CD4-positive, alpha-beta memory T cell (primary cell): ENCODE measurements around the gene PCP2. TPM values are rescaled to one million over a fixed set of nuclear protein-coding genes. Genes with fewer than 3 reads are reported as not detected.
"Not testable (repeated sequence)": the region's sequence is repeated elsewhere in the genome, so short reads cannot be mapped to it uniquely, and the experiment has no call there.

Experiments
- CTCF ChIA-PET: fragments of 350-600 bp; sonication (Branson Sonifier 250); formaldehyde crosslinking; loops from one replicate; lab custom pipeline; 2021; ENCODE audit warnings: inconsistent platforms; ENCODE audit not compliant: partially characterized antibody; lab: Charles Lee
- POLR2A ChIA-PET: fragments of 350-600 bp; sonication (Branson Sonifier 250); formaldehyde crosslinking; loops from one replicate; lab custom pipeline; 2021; ENCODE audit not compliant: partially characterized antibody; lab: Charles Lee
- DNase-seq, 5 donors: peaks; one replicate each; pipeline versions ENCODE4 v3.0.0 to v3.0.0-alpha.2; 2020 to 2022; ENCODE audit warnings: mixed read lengths in 1 of 5
- H3K27ac ChIP-seq: one replicate; pipeline ENCODE4 v1.7.0; 2013; ENCODE audit warnings: low read depth, low read length
- H3K27me3 ChIP-seq: 2 replicates; pipeline ENCODE4 v1.7.0; 2013; ENCODE audit warnings: mild to moderate bottlenecking, low read length, moderate library complexity; ENCODE audit not compliant: insufficient read depth
- H3K36me3 ChIP-seq: 2 replicates; pipeline ENCODE4 v1.7.0; 2013; ENCODE audit warnings: mild to moderate bottlenecking, low read length, moderate library complexity; ENCODE audit not compliant: insufficient read depth
- H3K4me1 ChIP-seq: 2 replicates; pipeline ENCODE4 v1.7.0; 2013; ENCODE audit warnings: mild to moderate bottlenecking, low read length, moderate library complexity; ENCODE audit not compliant: insufficient read depth
- H3K4me3 ChIP-seq, 2 donors: one replicate each; pipeline ENCODE4 v1.7.0; 2013; ENCODE audit warnings: low read length in 2 of 2, mild to moderate bottlenecking in 1 of 2
- H3K9me3 ChIP-seq, 2 donors: one replicate each; pipeline ENCODE4 v1.7.0; 2013; ENCODE audit warnings: low read length in 2 of 2, control low read depth in 1 of 2; ENCODE audit not compliant: control insufficient read depth in 1 of 2
- H3K27ac Mint-ChIP-seq, 7 donors: one replicate each; pipeline ENCODE4 v1.8.0; 2020 to 2021; ENCODE audit warnings: mixed read lengths in 7 of 7, mild to moderate bottlenecking in 6 of 7, inconsistent platforms in 3 of 7, moderate library complexity in 3 of 7
- H3K27me3 Mint-ChIP-seq, 2 donors: one replicate each; pipeline ENCODE4 v1.8.0; 2020 to 2021; ENCODE audit warnings: mixed read lengths in 2 of 2
- H3K36me3 Mint-ChIP-seq, 2 donors: one replicate each; pipeline ENCODE4 v1.8.0; 2020 to 2021; ENCODE audit warnings: mixed read lengths in 2 of 2, inconsistent platforms in 1 of 2, mild to moderate bottlenecking in 1 of 2
- H3K4me1 Mint-ChIP-seq, 4 donors: one replicate each; pipeline ENCODE4 v1.8.0; 2020 to 2021; ENCODE audit warnings: mixed read lengths in 4 of 4, mild to moderate bottlenecking in 1 of 4
- H3K4me3 Mint-ChIP-seq, 8 donors: one replicate each; pipeline ENCODE4 v1.8.0; 2020 to 2021; ENCODE audit warnings: mixed read lengths in 8 of 8, mild to moderate bottlenecking in 7 of 8, moderate library complexity in 6 of 8, inconsistent platforms in 3 of 8
- H3K9me3 Mint-ChIP-seq, 8 donors: one replicate each; pipeline ENCODE4 v1.8.0; 2020 to 2021; ENCODE audit warnings: mixed read lengths in 8 of 8, mild to moderate bottlenecking in 5 of 8, inconsistent platforms in 3 of 8, moderate library complexity in 1 of 8
- intact Hi-C: fragments of 100-400 bp; cut with micrococcal nuclease; formaldehyde crosslinking; loops from one replicate; pipeline ENCODE4 v1.15.1; 2023
- polyA plus RNA-seq, 2 donors: library from polyadenylated mRNA; unstranded; fragments of 300-500 nt; fragmentation: Illumina TruSeq; gene quantifications; one replicate each; pipeline ENCODE4 v1.2.3, GENCODE V29; 2021
- total RNA-seq, 2 experiments: library from RNA; stranded (reverse); gene quantifications; one replicate each; pipeline ENCODE4 v1.2.3, GENCODE V29; 2021

The PCP2 gene
- total and polyA plus RNA-seq, 4 experiments from 2014 or later, result 0.96 to 6.4 (median 3.4) TPM

DNA sequence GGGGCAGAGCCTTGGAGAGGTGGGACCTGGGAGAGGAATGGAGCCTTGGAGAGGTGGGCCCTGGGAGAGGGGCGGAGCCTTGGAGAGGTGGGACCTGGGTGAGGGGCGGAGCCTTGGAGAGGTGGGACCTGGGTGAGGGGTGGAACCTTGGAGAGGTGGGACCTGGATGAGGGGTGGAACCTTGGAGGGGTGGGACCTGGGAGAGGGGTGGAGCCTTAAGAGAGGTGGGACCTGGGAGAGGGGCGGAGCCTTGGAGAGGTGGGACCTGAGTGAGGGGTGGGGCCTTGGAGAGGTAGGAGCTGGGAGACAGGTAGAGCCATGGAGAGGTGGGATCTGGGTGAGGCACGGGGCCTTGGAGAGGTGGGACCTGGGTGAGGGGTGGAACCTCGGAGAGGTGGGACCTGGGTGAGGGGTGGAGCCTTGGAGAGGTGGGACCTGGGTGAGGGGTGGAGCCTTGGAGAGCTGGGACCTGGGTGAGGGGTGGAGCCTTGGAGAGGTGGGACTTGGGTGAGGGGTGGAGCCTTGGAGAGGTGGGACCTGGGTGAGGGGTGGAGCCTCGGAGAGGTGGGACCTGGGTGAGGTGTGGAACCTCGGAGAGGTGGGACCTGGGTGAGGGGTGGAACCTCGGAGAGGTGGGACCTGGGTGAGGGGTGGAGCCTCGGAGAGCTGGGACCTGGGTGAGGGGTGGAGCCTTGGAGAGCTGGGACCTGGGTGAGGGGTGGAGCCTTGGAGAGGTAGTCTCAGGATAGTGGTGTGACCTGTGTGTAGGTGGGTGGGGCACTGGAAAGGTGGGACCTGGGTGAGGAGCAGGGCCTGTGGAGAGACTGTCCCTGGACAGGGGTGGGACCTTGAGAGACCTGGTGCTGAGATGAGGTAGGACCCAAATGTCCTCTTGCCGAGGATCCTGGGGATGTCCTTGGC is 10.4 kb upstream of the PCP2 start:
- Histone ChIP-seq H3K4me1 (peaks cover 11% of the 10 kb centered on the region), H3K36me3 (peaks cover 25% of the 10 kb centered on the region)
- intact Hi-C loops, H3K27me3 ChIP-seq, CTCF ChIA-PET, H3K27me3 Mint-ChIP-seq, H3K9me3 Mint-ChIP-seq, H3K4me3 ChIP-seq, H3K9me3 ChIP-seq, H3K27ac ChIP-seq, H3K4me3 Mint-ChIP-seq: not testable (repeated sequence)
- H3K4me1 Mint-ChIP-seq, result peaks cover 10 to 15% (median 13%) of the 10 kb centered on the region in 4 donors
- POLR2A ChIA-PET, result interaction anchor here (1.3 to 1.5 kb wide), 3 partner anchors 9 to 14 kb away, joined by 3 to 4 read pairs (median 4); partner anchors contain the start of genes PET100 and XAB2
- peak in 2 of 5 donors; percentile 23 to 42 for DNase-seq
- peak overlapping the region in 1 of 7 donors; percentile 56 for H3K27ac Mint-ChIP-seq
- H3K36me3 Mint-ChIP-seq, result peaks cover 15 to 17% of the 10 kb centered on the region in 2 donors

DNA sequence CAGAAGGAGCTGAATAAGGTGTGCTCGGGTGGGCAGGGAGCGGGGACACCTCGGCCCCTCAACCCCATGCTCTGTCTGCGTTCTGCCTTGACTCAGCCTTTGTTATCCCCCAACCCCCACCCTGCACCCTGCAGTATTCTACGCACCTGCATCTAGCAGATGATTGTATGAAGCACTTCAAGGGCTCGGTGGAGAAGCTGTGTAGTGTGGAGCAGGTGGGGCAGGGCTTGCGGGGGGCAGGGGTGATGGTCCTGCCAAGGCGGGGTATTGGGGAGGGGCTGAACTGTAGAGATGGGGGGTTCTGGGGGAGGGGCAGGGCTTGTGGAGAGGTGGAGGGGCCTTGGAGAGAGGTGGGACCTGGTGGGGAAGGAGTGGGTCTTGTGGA is 9.5 kb upstream of the PCP2 start:
- H3K4me3 ChIP-seq, result no peak overlapping the region
- peak overlapping the region in 1 of 7 donors; percentile 31 for H3K27ac Mint-ChIP-seq
- ChIA-PET CTCF (interaction anchor here (1.4 to 2.0 kb wide), 2 partner anchors 9 to 75 kb away, joined by 3 to 6 read pairs; no protein-coding TSS in a partner anchor), POLR2A (no interaction called here)
- peaks cover 13 to 19% (median 17%) of the 10 kb centered on the region in 4 donors for H3K4me1 Mint-ChIP-seq
- no peaks in the 10 kb centered on the region for H3K9me3 Mint-ChIP-seq
- no peak overlapping the region for H3K4me3 Mint-ChIP-seq
- no peak overlapping the region for H3K27ac ChIP-seq
- intact Hi-C loops, result no loop called here
- H3K9me3 ChIP-seq, result no peaks in the 10 kb centered on the region
- H3K27me3 Mint-ChIP-seq, result no peaks in the 10 kb centered on the region
- no peaks in the 10 kb centered on the region for H3K27me3 ChIP-seq
- H3K4me1 ChIP-seq, result peaks cover 20% of the 10 kb centered on the region
- H3K36me3 ChIP-seq, result peaks cover 25% of the 10 kb centered on the region
- peaks cover 15 to 17% of the 10 kb centered on the region in 2 donors for H3K36me3 Mint-ChIP-seq
- DNase-seq, result no peak

DNA sequence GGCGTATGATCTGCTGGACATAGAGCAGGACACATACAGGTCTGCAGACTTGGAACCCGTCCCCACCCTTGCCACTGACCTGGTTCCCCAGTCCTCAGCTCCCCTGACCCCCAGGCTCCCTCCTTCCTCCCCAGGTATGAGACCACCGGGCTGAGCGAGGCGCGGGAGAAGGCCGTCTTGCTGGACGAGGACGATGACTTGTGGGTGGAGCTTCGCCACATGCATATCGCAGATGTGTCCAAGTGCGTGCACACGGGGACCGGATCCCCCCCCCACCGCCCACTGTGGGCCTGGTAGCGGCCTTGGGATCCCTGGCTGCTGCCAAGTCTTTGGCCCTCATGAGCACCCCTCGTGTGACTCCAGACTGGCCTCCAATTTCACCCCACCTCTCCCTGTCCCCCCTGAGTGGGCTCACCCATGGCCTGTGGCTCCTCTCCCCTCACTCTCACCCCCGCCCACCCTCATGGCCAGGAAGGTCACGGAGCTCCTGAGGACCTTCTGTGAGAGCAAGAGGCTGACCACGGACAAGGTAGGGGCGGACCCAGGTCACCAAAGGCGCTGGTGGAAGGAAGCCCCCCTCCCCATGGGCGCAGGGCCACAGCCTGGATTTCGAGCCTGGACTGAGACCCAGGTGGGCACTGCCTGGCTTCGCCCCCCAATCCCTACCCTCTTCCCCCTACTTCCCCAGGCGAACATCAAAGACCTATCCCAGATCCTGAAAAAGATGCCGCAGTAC is 8.9 kb upstream of the PCP2 start:
- Histone ChIP-seq H3K36me3 (peaks cover 25% of the 10 kb centered on the region), H3K4me1 (peaks cover 25% of the 10 kb centered on the region), H3K9me3 (no peaks in the 10 kb centered on the region), H3K27me3 (no peaks in the 10 kb centered on the region), H3K27ac (no peak overlapping the region), H3K4me3 (no peak overlapping the region)
- Mint-ChIP-seq H3K27me3 (no peaks in the 10 kb centered on the region), H3K27ac (peak overlapping the region in 1 of 7 donors; percentile 48), H3K4me1 (peaks cover 13 to 25% (median 19%) of the 10 kb centered on the region in 4 donors), H3K9me3 (no peaks in the 10 kb centered on the region), H3K36me3 (peaks cover 11 to 15% of the 10 kb centered on the region in 2 donors), H3K4me3 (no peak overlapping the region)
- intact Hi-C loops, result no loop called here
- CTCF ChIA-PET, result interaction anchor here (1.4 to 2.0 kb wide), 2 partner anchors 9 to 74 kb away, joined by 3 to 6 read pairs; no protein-coding TSS in a partner anchor
- POLR2A ChIA-PET, result interaction anchor here (1.2 kb wide), 1 partner anchor 9 kb away, joined by 3 read pairs; the partner anchor contains the start of gene PCP2
- no peak for DNase-seq

DNA sequence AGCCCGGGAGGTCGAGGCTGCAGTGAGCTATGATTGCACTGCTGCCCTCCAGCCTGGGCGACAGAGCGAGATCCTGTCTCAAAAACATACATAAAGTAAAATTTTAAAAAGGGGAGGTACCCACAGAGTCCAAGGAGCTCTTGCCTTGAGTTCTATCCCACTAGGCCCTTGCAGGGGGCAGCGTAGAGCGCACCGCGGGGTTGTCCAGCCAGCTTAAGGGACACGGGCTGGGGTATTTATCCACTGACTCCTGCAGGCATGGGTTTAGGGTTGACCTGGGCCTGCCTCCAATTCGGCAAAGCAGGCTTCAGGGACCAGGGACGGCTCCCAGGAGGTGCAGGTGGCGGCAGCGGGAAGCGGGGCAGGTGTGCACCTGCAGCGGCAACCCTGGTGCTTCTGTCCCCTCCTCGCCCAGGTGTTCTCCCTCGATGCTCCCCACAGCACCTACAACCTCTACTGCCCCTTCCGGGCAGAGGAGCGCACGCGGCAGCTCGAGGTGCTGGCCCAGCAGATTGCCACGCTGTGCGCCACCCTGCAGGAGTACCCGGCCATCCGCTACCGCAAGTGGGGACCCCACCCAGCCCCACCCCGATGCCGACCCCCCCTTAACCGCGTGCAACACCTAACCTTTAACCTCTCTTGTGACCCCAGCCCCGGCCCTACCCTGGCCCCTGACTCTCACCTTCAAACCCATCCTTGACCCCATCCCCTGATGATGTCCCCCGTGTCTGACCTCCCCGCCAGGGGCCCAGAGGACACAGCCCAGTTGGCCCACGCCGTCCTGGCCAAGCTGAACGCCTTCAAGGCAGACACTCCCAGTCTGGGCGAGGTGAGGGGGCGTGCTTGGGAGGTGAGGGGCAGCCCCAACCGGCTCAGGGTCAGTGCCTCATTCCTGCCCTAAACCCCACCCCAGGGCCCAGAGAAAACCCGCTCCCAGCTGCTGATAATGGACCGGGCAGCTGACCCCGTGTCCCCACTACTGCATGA is 8.1 kb upstream of the PCP2 start:
- H3K27ac Mint-ChIP-seq, result peak overlapping the region in 1 of 7 donors; percentile 62
- peaks cover 30% of the 10 kb centered on the region for H3K4me1 ChIP-seq
- peaks cover 25% of the 10 kb centered on the region for H3K36me3 ChIP-seq
- DNase-seq, result peak in 1 of 5 donors; percentile 29
- no peaks in the 10 kb centered on the region for H3K9me3 ChIP-seq
- no peaks in the 10 kb centered on the region for H3K9me3 Mint-ChIP-seq
- intact Hi-C loops, result no loop called here
- no peak overlapping the region for H3K4me3 ChIP-seq
- peaks cover 11 to 15% of the 10 kb centered on the region in 2 donors for H3K36me3 Mint-ChIP-seq
- no peak overlapping the region for H3K27ac ChIP-seq
- peaks cover 15 to 30% (median 23%) of the 10 kb centered on the region in 4 donors for H3K4me1 Mint-ChIP-seq
- no peaks in the 10 kb centered on the region for H3K27me3 Mint-ChIP-seq
- no peak overlapping the region for H3K4me3 Mint-ChIP-seq
- H3K27me3 ChIP-seq, result no peaks in the 10 kb centered on the region
- CTCF ChIA-PET, result interaction anchor here (0.6 to 2.0 kb wide), 4 partner anchors 10 to 643 kb away, joined by 3 to 6 read pairs (median 4); partner anchors contain the start of gene TRAPPC5
- POLR2A ChIA-PET, result interaction anchor here (1.2 kb wide), 1 partner anchor 8 kb away, joined by 3 read pairs; the partner anchor contains the start of gene PCP2

DNA sequence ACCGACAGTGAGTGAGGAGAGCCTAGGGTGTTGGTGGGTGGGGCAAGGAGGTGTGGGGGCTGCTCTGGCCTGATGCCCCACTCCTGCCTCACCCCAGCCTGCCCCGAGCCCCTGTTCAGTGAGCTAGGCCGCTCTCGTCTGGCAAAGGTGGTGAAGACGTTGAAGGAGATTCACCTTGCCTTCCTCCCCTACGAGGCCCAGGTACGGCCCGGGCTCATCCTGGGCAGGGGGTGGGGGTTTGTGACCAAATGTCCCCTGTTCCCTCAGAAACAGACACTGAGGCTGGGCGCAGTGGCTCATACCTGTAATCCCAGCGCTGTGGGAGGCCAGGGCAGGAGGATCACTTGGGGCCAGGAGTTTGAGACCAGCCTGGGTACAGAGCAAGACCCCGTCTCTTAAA is 7.3 kb upstream of the PCP2 start:
- peaks cover 9 to 13% of the 10 kb centered on the region in 2 donors for H3K36me3 Mint-ChIP-seq
- intact Hi-C loops, result no loop called here
- peak in 1 of 5 donors; percentile 30 for DNase-seq
- no peaks in the 10 kb centered on the region for H3K27me3 ChIP-seq
- peaks cover 17 to 37% (median 27%) of the 10 kb centered on the region in 4 donors for H3K4me1 Mint-ChIP-seq
- ChIA-PET CTCF (interaction anchor here (0.6 to 0.8 kb wide), 3 partner anchors 40 to 1180 kb away, joined by 3 to 4 read pairs (median 4); partner anchors contain the start of gene TRAPPC5), POLR2A (no interaction called here)
- peaks cover 25% of the 10 kb centered on the region for H3K36me3 ChIP-seq
- peaks cover 36% of the 10 kb centered on the region for H3K4me1 ChIP-seq
- no peak overlapping the region for H3K4me3 ChIP-seq
- H3K4me3 Mint-ChIP-seq, result no peak overlapping the region
- H3K27ac ChIP-seq, result no peak overlapping the region
- no peaks in the 10 kb centered on the region for H3K9me3 Mint-ChIP-seq
- H3K9me3 ChIP-seq, result no peaks in the 10 kb centered on the region
- no peaks in the 10 kb centered on the region for H3K27me3 Mint-ChIP-seq
- H3K27ac Mint-ChIP-seq, result no peak overlapping the region

DNA sequence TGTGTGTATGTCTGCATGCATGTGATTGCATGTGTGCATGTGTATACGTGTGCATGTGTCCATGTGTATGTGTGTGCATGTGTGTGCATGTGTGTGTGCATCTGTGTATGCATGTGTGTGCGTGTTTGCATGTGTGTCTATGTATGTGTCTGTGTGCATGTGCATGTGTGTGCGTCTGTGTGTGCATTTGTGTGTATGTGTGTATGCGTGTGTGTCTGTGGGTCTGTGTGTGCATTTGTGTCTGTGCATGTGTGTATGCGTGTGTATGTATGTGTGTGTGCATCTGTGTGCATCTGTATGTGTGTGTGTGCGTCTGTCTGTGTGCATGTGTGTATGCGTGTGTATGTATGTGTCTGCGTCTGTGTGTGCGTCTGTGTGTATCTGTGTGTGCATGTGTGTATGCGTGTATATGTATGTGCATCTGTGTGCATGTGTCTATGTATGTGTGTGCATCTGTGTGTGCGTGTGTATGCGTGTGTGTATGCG is 6.4 kb upstream of the PCP2 start:
- Mint-ChIP-seq H3K36me3 (peaks cover 7 to 10% of the 10 kb centered on the region in 2 donors), H3K4me3 (peak overlapping the region in 6 of 8 donors; percentile 5 to 75 (median 50)), H3K27ac (peak overlapping the region in 5 of 7 donors; percentile 66 to 86 (median 81)), H3K9me3 (no peaks in the 10 kb centered on the region), H3K27me3 (no peaks in the 10 kb centered on the region), H3K4me1 (peaks cover 16 to 44% (median 33%) of the 10 kb centered on the region in 4 donors)
- H3K4me1 ChIP-seq, result peaks cover 36% of the 10 kb centered on the region
- H3K9me3 ChIP-seq, result no peaks in the 10 kb centered on the region
- H3K27ac ChIP-seq, result no peak overlapping the region
- DNase-seq, result no peak
- CTCF ChIA-PET, result no interaction called here
- no peak overlapping the region for H3K4me3 ChIP-seq
- H3K36me3 ChIP-seq, result peaks cover 21% of the 10 kb centered on the region
- intact Hi-C loops, result no loop called here
- H3K27me3 ChIP-seq, result no peaks in the 10 kb centered on the region
- POLR2A ChIA-PET, result interaction anchor here (3.1 kb wide), 1 partner anchor 10 kb away, joined by 15 read pairs; the partner anchor contains the start of genes PET100 and XAB2
